K562 (cell line): Measurements from ENCODE around the gene USP46. TPM values are rescaled to one million over a fixed set of nuclear protein-coding genes. Genes with fewer than 3 reads are reported as not detected.

ENCODE experiments used
- CBX3 ChIP-seq, 2 experiments: IDR thresholded peaks; 1 replicate in 1 of 2; 2 replicates in 1 of 2; pipeline ENCODE4 v1.6.1; 2012; ENCODE audit warnings: inconsistent platforms in 2 of 2, low read length in 2 of 2, borderline replicate concordance in 1 of 2, control low read depth in 1 of 2
- ELF1 ChIP-seq: fragments of 200-800 bp; sonication (Bioruptor generic); IDR thresholded peaks from 2 replicates; pipeline ENCODE4 v1.6.1; 2016; ENCODE audit warnings: missing genetic modification characterization, missing compliant biosample characterization
- ETV6 ChIP-seq, 3 experiments: fragments of 150-350 bp in 1 of 3; sonication (generic) in 1 of 3; formaldehyde crosslinking in 1 of 3; IDR thresholded peaks; 2 replicates each; pipeline versions ENCODE4 v1.6.1 to v1.8.0; 2014 to 2022; ENCODE audit warnings: borderline replicate concordance in 2 of 3, low read depth in 2 of 3, antibody characterized with exemption in 1 of 3, low read length in 1 of 3, mild to moderate bottlenecking in 1 of 3, missing genetic modification reagents in 1 of 3
- FOXK1 ChIP-seq: sonication (generic); formaldehyde crosslinking; IDR thresholded peaks from 2 replicates; pipeline ENCODE4 v1.8.0; 2022; ENCODE audit warnings: missing genetic modification reagents, mild to moderate bottlenecking, borderline replicate concordance
- GATAD2B ChIP-seq: fragments of 450-650 bp; IDR thresholded peaks from 2 replicates; pipeline ENCODE4 v1.6.1; 2017; ENCODE audit warnings: mild to moderate bottlenecking, borderline replicate concordance
- POU5F1 ChIP-seq: fragments of 150-350 bp; IDR thresholded peaks from 2 replicates; pipeline ENCODE4 v1.6.1; 2014; ENCODE audit warnings: borderline replicate concordance, low read length, low read depth, mild to moderate bottlenecking; ENCODE audit not compliant: partially characterized antibody
- ZNF197 ChIP-seq: fragments of 200-800 bp; sonication (Bioruptor generic); IDR thresholded peaks from 2 replicates; pipeline ENCODE4 v1.6.1; 2016; ENCODE audit warnings: low read depth, missing genetic modification characterization, missing compliant biosample characterization
- ZNF384 ChIP-seq: IDR thresholded peaks from 2 replicates; pipeline ENCODE4 v1.6.1; 2012; ENCODE audit warnings: low read depth, low read length, improper control_type of control experiment
- polyA plus RNA-seq, 8 experiments: library from polyadenylated mRNA; depleted of rRNA in 4 of 8; stranded (reverse) in 5 of 8; unstranded in 3 of 8; fragments of >200 nt; fragmentation: Nextera tagmentation in 2 of 8; fragmentation: Illumina TruSeq in 1 of 8; extraction: Ambion mirVana in 2 of 8; extraction: Trizol in 1 of 8; gene quantifications; 2 replicates each; pipeline versions ENCODE4 v1.2.1 to v1.2.3, GENCODE V29; 2011 to 2014; ENCODE audit warnings: inconsistent platforms in 1 of 8, missing spikeins in 1 of 8
- total RNA-seq, 7 experiments: library from RNA; depleted of rRNA in 6 of 7; stranded (reverse); fragments of >200 nt in 6 of 7; fragmentation: Illumina TruSeq in 2 of 7; extraction: Trizol in 2 of 7; gene quantifications; 2 replicates each; pipeline versions ENCODE4 v1.2.1 to v1.2.3, GENCODE V29; 2011 to 2021; ENCODE audit warnings: low replicate concordance in 1 of 7
- TF ChIP-seq, protein P1 (sequence below): fragments of 450-650 bp; formaldehyde crosslinking; IDR thresholded peaks from 2 replicates; pipeline ENCODE4 v1.4.0; 2020; ENCODE audit warnings: mild to moderate bottlenecking, moderate library complexity
- TF ChIP-seq, protein P2 (sequence below): sonication (generic); formaldehyde crosslinking; IDR thresholded peaks from 2 replicates; pipeline ENCODE4 v1.8.1; 2023; ENCODE audit warnings: mild to moderate bottlenecking, missing genetic modification reagents
- TF ChIP-seq, protein P3 (sequence below): fragments of 450-650 bp; IDR thresholded peaks from 2 replicates; pipeline ENCODE4 v1.6.1; 2016; ENCODE audit warnings: mild to moderate bottlenecking, moderate library complexity

Gene USP46
- total and polyA plus RNA-seq, 9 of the 15 experiments (the other 6 are each of a cell fraction or from before 2014, with no cell fraction given) = 3.0 to 11.7 (median 8.4) TPM

DNA sequence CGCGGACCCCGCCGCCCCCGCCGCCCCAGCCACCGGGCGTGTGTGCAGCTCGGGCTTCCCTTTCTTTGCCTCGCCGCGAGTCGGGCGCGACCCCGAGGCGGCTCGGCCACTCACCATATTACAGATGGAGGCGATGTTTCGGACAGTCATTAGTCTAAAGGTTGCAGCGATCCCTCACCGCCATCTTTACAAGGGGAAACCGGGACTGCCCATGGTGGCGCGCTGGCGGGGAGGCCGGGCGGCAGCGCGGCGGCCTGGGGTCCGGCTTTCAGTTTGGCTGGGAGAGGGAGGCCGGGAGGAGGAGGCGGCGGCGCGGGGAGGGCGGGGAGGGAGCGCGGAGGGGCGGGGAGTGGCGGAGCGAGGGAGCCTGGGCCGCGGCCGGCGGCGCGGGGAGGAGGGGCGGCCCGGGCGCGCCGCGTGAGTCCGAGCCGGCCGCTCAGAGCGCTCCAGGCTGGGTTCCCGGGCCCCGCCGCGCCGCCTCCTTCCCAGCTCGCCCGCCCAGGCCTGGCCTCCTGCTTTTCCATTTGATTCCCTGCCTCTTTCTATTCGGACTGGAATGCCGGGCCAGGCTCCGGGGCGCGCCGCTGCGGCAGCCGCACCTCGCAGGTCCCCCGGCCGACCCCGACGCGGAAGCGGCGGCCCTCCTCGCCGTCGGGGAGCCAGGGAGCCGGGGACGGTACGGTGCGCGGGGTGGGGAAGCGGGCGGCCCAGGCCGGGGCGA is at the start of gene USP46 (continued):
- TF ChIP-seq, protein P1, sequence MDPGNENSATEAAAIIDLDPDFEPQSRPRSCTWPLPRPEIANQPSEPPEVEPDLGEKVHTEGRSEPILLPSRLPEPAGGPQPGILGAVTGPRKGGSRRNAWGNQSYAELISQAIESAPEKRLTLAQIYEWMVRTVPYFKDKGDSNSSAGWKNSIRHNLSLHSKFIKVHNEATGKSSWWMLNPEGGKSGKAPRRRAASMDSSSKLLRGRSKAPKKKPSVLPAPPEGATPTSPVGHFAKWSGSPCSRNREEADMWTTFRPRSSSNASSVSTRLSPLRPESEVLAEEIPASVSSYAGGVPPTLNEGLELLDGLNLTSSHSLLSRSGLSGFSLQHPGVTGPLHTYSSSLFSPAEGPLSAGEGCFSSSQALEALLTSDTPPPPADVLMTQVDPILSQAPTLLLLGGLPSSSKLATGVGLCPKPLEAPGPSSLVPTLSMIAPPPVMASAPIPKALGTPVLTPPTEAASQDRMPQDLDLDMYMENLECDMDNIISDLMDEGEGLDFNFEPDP (CRISPR knock-in tag) = no peak
- TF ChIP-seq ZNF197 (CRISPR knock-in tag) = no peak
- TF ChIP-seq, protein P2, sequence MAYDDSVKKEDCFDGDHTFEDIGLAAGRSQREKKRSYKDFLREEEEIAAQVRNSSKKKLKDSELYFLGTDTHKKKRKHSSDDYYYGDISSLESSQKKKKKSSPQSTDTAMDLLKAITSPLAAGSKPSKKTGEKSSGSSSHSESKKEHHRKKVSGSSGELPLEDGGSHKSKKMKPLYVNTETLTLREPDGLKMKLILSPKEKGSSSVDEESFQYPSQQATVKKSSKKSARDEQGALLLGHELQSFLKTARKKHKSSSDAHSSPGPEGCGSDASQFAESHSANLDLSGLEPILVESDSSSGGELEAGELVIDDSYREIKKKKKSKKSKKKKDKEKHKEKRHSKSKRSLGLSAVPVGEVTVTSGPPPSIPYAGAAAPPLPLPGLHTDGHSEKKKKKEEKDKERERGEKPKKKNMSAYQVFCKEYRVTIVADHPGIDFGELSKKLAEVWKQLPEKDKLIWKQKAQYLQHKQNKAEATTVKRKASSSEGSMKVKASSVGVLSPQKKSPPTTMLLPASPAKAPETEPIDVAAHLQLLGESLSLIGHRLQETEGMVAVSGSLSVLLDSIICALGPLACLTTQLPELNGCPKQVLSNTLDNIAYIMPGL = no peak
- peak; percentile 51; the same call in 1 of the 2 replicates for TF ChIP-seq ELF1 (tag)
- TF ChIP-seq, protein P3, sequence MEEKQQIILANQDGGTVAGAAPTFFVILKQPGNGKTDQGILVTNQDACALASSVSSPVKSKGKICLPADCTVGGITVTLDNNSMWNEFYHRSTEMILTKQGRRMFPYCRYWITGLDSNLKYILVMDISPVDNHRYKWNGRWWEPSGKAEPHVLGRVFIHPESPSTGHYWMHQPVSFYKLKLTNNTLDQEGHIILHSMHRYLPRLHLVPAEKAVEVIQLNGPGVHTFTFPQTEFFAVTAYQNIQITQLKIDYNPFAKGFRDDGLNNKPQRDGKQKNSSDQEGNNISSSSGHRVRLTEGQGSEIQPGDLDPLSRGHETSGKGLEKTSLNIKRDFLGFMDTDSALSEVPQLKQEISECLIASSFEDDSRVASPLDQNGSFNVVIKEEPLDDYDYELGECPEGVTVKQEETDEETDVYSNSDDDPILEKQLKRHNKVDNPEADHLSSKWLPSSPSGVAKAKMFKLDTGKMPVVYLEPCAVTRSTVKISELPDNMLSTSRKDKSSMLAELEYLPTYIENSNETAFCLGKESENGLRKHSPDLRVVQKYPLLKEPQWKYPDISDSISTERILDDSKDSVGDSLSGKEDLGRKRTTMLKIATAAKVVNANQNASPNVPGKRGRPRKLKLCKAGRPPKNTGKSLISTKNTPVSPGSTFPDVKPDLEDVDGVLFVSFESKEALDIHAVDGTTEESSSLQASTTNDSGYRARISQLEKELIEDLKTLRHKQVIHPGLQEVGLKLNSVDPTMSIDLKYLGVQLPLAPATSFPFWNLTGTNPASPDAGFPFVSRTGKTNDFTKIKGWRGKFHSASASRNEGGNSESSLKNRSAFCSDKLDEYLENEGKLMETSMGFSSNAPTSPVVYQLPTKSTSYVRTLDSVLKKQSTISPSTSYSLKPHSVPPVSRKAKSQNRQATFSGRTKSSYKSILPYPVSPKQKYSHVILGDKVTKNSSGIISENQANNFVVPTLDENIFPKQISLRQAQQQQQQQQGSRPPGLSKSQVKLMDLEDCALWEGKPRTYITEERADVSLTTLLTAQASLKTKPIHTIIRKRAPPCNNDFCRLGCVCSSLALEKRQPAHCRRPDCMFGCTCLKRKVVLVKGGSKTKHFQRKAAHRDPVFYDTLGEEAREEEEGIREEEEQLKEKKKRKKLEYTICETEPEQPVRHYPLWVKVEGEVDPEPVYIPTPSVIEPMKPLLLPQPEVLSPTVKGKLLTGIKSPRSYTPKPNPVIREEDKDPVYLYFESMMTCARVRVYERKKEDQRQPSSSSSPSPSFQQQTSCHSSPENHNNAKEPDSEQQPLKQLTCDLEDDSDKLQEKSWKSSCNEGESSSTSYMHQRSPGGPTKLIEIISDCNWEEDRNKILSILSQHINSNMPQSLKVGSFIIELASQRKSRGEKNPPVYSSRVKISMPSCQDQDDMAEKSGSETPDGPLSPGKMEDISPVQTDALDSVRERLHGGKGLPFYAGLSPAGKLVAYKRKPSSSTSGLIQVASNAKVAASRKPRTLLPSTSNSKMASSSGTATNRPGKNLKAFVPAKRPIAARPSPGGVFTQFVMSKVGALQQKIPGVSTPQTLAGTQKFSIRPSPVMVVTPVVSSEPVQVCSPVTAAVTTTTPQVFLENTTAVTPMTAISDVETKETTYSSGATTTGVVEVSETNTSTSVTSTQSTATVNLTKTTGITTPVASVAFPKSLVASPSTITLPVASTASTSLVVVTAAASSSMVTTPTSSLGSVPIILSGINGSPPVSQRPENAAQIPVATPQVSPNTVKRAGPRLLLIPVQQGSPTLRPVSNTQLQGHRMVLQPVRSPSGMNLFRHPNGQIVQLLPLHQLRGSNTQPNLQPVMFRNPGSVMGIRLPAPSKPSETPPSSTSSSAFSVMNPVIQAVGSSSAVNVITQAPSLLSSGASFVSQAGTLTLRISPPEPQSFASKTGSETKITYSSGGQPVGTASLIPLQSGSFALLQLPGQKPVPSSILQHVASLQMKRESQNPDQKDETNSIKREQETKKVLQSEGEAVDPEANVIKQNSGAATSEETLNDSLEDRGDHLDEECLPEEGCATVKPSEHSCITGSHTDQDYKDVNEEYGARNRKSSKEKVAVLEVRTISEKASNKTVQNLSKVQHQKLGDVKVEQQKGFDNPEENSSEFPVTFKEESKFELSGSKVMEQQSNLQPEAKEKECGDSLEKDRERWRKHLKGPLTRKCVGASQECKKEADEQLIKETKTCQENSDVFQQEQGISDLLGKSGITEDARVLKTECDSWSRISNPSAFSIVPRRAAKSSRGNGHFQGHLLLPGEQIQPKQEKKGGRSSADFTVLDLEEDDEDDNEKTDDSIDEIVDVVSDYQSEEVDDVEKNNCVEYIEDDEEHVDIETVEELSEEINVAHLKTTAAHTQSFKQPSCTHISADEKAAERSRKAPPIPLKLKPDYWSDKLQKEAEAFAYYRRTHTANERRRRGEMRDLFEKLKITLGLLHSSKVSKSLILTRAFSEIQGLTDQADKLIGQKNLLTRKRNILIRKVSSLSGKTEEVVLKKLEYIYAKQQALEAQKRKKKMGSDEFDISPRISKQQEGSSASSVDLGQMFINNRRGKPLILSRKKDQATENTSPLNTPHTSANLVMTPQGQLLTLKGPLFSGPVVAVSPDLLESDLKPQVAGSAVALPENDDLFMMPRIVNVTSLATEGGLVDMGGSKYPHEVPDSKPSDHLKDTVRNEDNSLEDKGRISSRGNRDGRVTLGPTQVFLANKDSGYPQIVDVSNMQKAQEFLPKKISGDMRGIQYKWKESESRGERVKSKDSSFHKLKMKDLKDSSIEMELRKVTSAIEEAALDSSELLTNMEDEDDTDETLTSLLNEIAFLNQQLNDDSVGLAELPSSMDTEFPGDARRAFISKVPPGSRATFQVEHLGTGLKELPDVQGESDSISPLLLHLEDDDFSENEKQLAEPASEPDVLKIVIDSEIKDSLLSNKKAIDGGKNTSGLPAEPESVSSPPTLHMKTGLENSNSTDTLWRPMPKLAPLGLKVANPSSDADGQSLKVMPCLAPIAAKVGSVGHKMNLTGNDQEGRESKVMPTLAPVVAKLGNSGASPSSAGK = peak; percentile 30; the same call in 1 of the 2 replicates
- no peak for TF ChIP-seq FOXK1 (CRISPR knock-in tag)
- peak; percentile 70; the same call in 1 of the 2 replicates for TF ChIP-seq GATAD2B
- no peak for TF ChIP-seq ETV6 (IDR thresholded peaks at IDR 0.05; ENCODE audit: borderline replicate concordance in 1 of 2, low read depth in 2 of 2, low read length in 1 of 2)
- no peak for TF ChIP-seq ETV6 (CRISPR knock-in tag; IDR thresholded peaks at IDR 0.05; ENCODE audit: borderline replicate concordance)
- no peak for TF ChIP-seq ZNF384
- no peak for TF ChIP-seq CBX3 (IDR thresholded peaks at IDR 0.05; ENCODE audit: borderline replicate concordance in 1 of 2, low read length in 2 of 2)
- TF ChIP-seq POU5F1 = no peak
